Gastroesophageal sphincter (tissue), 4 donors: ENCODE results near the gene UBTF. TPM values are rescaled to one million over a fixed set of nuclear protein-coding genes. Genes with fewer than 3 reads are reported as not detected.

Source experiments
- ATAC-seq: fragments of 150-250 bp; one replicate; pipeline ENCODE4 v1.9.1; 2016; ENCODE audit warnings: mild to moderate bottlenecking, moderate library complexity
- H3K27ac ChIP-seq, 4 donors: fragments of 200-600 bp; sonication (generic) in 3 of 4; 1 replicate in 3 of 4; 2 replicates in 1 of 4; pipeline ENCODE4 v1.5.1; 2016 to 2019
- H3K27me3 ChIP-seq: fragments of 200-600 bp; sonication (generic); one replicate; pipeline ENCODE4 v1.5.1; 2019
- H3K36me3 ChIP-seq, 2 donors: fragments of 200-600 bp; sonication (generic); one replicate each; pipeline ENCODE4 v1.5.1; 2019; ENCODE audit warnings: control low read depth in 1 of 2
- H3K4me1 ChIP-seq, 3 donors: fragments of 200-600 bp; sonication (generic); 1 replicate in 2 of 3; 2 replicates in 1 of 3; pipeline ENCODE4 v1.5.1; 2016 to 2019; ENCODE audit warnings: control low read depth in 2 of 3
- H3K4me3 ChIP-seq, 2 donors: fragments of 200-600 bp; sonication (generic); one replicate each; pipeline ENCODE4 v1.5.1; 2019; ENCODE audit warnings: mild to moderate bottlenecking in 1 of 2, moderate library complexity in 1 of 2
- H3K9me3 ChIP-seq, 3 donors: fragments of 200-600 bp; sonication (generic); one replicate each; pipeline ENCODE4 v1.5.1; 2017 to 2019; ENCODE audit warnings: control low read depth in 2 of 3
- CTCF ChIP-seq, 4 experiments: fragments of 200-600 bp in 2 of 4; fragments of 450-650 bp in 2 of 4; sonication (generic) in 1 of 4; IDR thresholded peaks; one replicate each; pipeline ENCODE4 v1.5.1; 2017 to 2019; ENCODE audit warnings: antibody characterized with exemption in 4 of 4, mild to moderate bottlenecking in 2 of 4, moderate library complexity in 2 of 4
- EP300 ChIP-seq: sonication (generic); formaldehyde crosslinking; IDR thresholded peaks from one replicate; pipeline ENCODE4 v1.6.1; 2017; ENCODE audit warnings: antibody characterized with exemption, mild to moderate bottlenecking
- POLR2A ChIP-seq, 2 donors: fragments of 450-650 bp; IDR thresholded peaks; one replicate each; pipeline ENCODE4 v1.6.1; 2017; ENCODE audit warnings: antibody characterized with exemption in 2 of 2, mild to moderate bottlenecking in 2 of 2, moderate library complexity in 1 of 2
- POLR2AphosphoS5 ChIP-seq: sonication (generic); formaldehyde crosslinking; IDR thresholded peaks from one replicate; pipeline ENCODE4 v1.6.1; 2017; ENCODE audit warnings: antibody characterized with exemption
- WGBS, 2 donors: methylation state at CpG; one replicate each; pipeline ENCODE4 v1.1.5; 2018; ENCODE audit warnings: low coverage in 1 of 2; 5-methylcytosine and 5-hydroxymethylcytosine counted together
- total RNA-seq, 4 donors: library from RNA; depleted of rRNA; stranded (reverse); fragments of >200 nt; gene quantifications; one replicate each; pipeline ENCODE4 v1.1.0, GENCODE V29; 2016

The UBTF gene
- total RNA-seq, 4 donors from 2014 or later, result 55.6 to 85.5 (median 60.4) TPM

- 6 to 14% methylated on average over 13 to 16 of the region's 36 CpGs for WGBS, 2 donors
- H3K27ac ChIP-seq, result peak overlapping the region; percentile 81 to 99 (median 96)
- no peaks in the 10 kb centered on the region for H3K27me3 ChIP-seq
- H3K4me1 ChIP-seq, result peaks cover 0 to 43% (median 13%) of the 10 kb centered on the region in 3 donors
- H3K9me3 ChIP-seq, result no peaks in the 10 kb centered on the region
- no peak for ATAC-seq
- H3K36me3 ChIP-seq, result peaks cover 0 to 21% of the 10 kb centered on the region in 2 donors
- peak overlapping the region; percentile 45 to 97 for H3K4me3 ChIP-seq
- no peak for TF ChIP-seq POLR2AphosphoS5
- TF ChIP-seq CTCF (IDR thresholded peaks at IDR 0.05), result no peak
- peak in 1 of 2 donors; percentile 23 for TF ChIP-seq POLR2A (IDR thresholded peaks at IDR 0.05)
- TF ChIP-seq EP300, result no peak
Measured at GRCh38 chr17:44200478-44201155, 18.9 kb downstream of the UBTF start.

- H3K36me3 ChIP-seq, result peaks cover 0 to 29% of the 10 kb centered on the region in 2 donors
- TF ChIP-seq POLR2AphosphoS5 (no peak), POLR2A (IDR thresholded peaks at IDR 0.05) (peak in 1 of 2 donors; percentile 24), EP300 (no peak)
- peaks cover 0 to 39% (median 13%) of the 10 kb centered on the region in 3 donors for H3K4me1 ChIP-seq
- ATAC-seq, result peak; percentile 95
- peak within 1 kb of the TSS; percentile 70 to 97 for H3K4me3 ChIP-seq
- WGBS, 2 donors, result no CpG with 5 or more reads among the region's 126 CpGs
- peak within 1 kb of the TSS; percentile 81 to 99 (median 96) for H3K27ac ChIP-seq
- no peaks in the 10 kb centered on the region for H3K27me3 ChIP-seq
- H3K9me3 ChIP-seq, result no peaks in the 10 kb centered on the region
Measured at GRCh38 chr17:44199553-44200477, 19.7 kb downstream of the UBTF start, which contains the start of gene ATXN7L3. TSS of gene ATXN7L3 (minus strand) at chr17:44199884. CDS start at chr17:44198070, 1,814 bp downstream.

- Histone ChIP-seq H3K27ac (peak overlapping the region; percentile 80 to 99 (median 96)), H3K4me3 (peak overlapping the region; percentile 70 to 97), H3K36me3 (peaks cover 0 to 37% of the 10 kb centered on the region in 2 donors), H3K27me3 (no peaks in the 10 kb centered on the region), H3K4me1 (peaks cover 0 to 37% (median 13%) of the 10 kb centered on the region in 3 donors), H3K9me3 (no peaks in the 10 kb centered on the region)
- peak; percentile 14 for ATAC-seq
- TF ChIP-seq POLR2A (IDR thresholded peaks at IDR 0.05) (peak in 1 of 2 donors; percentile 34), CTCF (IDR thresholded peaks at IDR 0.05) (no peak)
- WGBS, 2 donors, result 0% methylated on average over 6 of the region's 68 CpGs; no CpG with 5 or more reads in 1 of the 2 donors
Measured at GRCh38 chr17:44198721-44199552, 20.5 kb downstream of the UBTF start.

GRCh38 chr17:44197980-44198720 is 21.3 kb downstream of the UBTF start:
- H3K4me3 ChIP-seq, result peak overlapping the region; percentile 70 to 97
- no peak for TF ChIP-seq POLR2AphosphoS5
- peak in 1 of 4 experiments; percentile 8 for TF ChIP-seq CTCF (IDR thresholded peaks at IDR 0.05)
- no peak for TF ChIP-seq EP300
- peak in 1 of 2 donors; percentile 27 for TF ChIP-seq POLR2A (IDR thresholded peaks at IDR 0.05)
- H3K27ac ChIP-seq, result peak overlapping the region; percentile 80 to 99 (median 96)
- no peaks in the 10 kb centered on the region for H3K27me3 ChIP-seq
- peaks cover 0 to 45% of the 10 kb centered on the region in 2 donors for H3K36me3 ChIP-seq
- peaks cover 0 to 29% (median 13%) of the 10 kb centered on the region in 3 donors for H3K4me1 ChIP-seq
- no peaks in the 10 kb centered on the region for H3K9me3 ChIP-seq
- whole genome bisulfite sequencing, 2 donors, result 25 to 39% methylated on average over 2 to 8 of the region's 11 CpGs
- ATAC-seq, result no peak
